Sigmoid colon (tissue), 4 donors: ENCODE data around the gene PEX14.

Experiments used
- POLR2A ChIP-seq, 2 donors: fragments of 450-650 bp; IDR thresholded peaks; one replicate each; pipeline ENCODE4 v1.6.1; 2016; ENCODE audit warnings: antibody characterized with exemption in 2 of 2, mild to moderate bottlenecking in 2 of 2, moderate library complexity in 2 of 2
- POLR2AphosphoS5 ChIP-seq, 4 donors: sonication (generic); formaldehyde crosslinking; IDR thresholded peaks; one replicate each; pipeline ENCODE4 v1.6.1; 2017; ENCODE audit warnings: antibody characterized with exemption in 4 of 4
- TF ChIP-seq, protein P1 (sequence below), 4 experiments: fragments of 450-650 bp in 3 of 4; fragments of 200-600 bp in 1 of 4; IDR thresholded peaks; one replicate each; pipeline ENCODE4 v1.5.1; 2016 to 2019; ENCODE audit warnings: antibody characterized with exemption in 4 of 4, mild to moderate bottlenecking in 3 of 4, moderate library complexity in 2 of 4

DNA sequence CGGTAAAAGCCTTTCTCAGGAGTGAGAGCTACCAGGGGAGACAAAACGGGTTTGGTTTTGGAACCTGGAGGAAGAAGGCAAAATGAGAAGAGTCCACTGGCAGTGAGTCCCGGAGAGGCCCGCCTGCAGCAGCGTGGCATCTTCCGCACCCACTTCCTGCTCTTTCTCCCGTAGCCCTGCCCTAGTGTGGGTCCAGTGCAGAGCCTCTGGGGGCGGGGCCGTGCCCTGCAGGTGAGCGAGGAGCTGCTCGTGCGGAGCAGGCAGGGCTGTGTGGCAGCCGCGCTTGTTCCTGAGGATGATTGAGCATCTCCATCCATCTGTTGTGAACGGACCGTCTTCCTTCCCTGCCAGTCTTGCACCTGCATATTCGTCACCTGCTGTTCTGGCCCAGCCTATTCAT lies 66.5 kb downstream of the PEX14 start:
- TF ChIP-seq, protein P1, sequence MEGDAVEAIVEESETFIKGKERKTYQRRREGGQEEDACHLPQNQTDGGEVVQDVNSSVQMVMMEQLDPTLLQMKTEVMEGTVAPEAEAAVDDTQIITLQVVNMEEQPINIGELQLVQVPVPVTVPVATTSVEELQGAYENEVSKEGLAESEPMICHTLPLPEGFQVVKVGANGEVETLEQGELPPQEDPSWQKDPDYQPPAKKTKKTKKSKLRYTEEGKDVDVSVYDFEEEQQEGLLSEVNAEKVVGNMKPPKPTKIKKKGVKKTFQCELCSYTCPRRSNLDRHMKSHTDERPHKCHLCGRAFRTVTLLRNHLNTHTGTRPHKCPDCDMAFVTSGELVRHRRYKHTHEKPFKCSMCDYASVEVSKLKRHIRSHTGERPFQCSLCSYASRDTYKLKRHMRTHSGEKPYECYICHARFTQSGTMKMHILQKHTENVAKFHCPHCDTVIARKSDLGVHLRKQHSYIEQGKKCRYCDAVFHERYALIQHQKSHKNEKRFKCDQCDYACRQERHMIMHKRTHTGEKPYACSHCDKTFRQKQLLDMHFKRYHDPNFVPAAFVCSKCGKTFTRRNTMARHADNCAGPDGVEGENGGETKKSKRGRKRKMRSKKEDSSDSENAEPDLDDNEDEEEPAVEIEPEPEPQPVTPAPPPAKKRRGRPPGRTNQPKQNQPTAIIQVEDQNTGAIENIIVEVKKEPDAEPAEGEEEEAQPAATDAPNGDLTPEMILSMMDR (IDR thresholded peaks at IDR 0.05): no peak
- no peak for TF ChIP-seq POLR2AphosphoS5 (IDR thresholded peaks at IDR 0.05)
- TF ChIP-seq POLR2A (IDR thresholded peaks at IDR 0.05): no peak
